Activated gamma-delta T cell (primary cell): ENCODE measurements around the gene CYP11A1.

ENCODE experiments used
- DNase-seq: peaks from one replicate; lab custom pipeline; 2025; lab: John Stamatoyannopoulos, UW
- total RNA-seq, 2 donors: gene quantifications; one replicate each; lab custom pipeline; 2026; lab: John Stamatoyannopoulos, UW

Gene CYP11A1
- 0 reads per million in 2 donors for total RNA-seq

DNA sequence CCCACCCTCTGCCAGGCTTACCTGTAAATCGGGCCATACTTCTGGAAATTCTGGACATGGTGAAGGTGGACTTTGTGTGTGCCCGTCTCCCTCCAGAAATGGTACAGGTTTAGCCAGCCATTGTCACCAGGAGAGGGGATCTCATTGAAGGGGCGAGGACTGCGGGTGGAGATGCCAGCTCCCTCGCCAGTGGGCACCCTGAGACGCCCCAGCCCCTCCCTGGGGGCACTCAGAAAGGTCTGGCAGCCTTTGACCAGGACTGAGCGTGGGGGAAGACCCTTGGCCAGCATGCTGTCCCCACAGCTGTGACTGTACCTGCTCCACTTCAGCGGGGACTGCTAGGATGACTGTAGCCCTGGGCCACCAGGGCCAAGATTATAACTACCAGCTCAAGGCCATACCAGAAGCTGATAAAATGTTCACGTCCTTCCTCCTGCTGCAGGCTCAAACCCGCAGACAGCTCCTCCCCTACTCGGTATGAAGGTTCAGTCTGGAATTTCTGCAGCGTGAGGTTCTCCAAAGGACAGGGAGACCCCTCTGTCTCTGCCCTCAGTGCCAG, at the start of gene CYP11A1:
Gene CYP11A1, minus strand, starts transcription at position 351 of the 559 bp plus-strand sequence. Its CDS starts 61 bp downstream, at position 290.
- no peak for DNase-seq

DNA sequence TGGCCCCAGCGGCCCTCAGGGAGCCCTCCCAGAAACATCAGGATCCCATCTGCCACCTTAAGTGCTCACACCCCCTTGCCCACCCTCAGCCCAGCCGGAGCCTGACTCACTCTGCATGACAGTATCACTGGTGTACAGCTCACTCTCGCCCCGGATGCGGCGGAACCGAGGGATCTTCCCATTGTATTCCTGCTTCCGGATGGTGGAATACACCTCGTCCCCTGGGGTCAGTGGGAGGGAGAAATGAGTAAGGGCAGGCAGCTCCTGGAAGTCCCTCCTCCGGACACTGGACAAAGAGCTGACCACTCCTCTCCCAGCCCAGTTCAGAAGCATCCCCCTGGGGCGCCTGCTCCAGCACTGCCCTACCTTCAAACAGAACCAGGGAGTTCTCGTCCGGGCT, 49.8 kb upstream of the CYP11A1 start:
- no peak for DNase-seq

DNA sequence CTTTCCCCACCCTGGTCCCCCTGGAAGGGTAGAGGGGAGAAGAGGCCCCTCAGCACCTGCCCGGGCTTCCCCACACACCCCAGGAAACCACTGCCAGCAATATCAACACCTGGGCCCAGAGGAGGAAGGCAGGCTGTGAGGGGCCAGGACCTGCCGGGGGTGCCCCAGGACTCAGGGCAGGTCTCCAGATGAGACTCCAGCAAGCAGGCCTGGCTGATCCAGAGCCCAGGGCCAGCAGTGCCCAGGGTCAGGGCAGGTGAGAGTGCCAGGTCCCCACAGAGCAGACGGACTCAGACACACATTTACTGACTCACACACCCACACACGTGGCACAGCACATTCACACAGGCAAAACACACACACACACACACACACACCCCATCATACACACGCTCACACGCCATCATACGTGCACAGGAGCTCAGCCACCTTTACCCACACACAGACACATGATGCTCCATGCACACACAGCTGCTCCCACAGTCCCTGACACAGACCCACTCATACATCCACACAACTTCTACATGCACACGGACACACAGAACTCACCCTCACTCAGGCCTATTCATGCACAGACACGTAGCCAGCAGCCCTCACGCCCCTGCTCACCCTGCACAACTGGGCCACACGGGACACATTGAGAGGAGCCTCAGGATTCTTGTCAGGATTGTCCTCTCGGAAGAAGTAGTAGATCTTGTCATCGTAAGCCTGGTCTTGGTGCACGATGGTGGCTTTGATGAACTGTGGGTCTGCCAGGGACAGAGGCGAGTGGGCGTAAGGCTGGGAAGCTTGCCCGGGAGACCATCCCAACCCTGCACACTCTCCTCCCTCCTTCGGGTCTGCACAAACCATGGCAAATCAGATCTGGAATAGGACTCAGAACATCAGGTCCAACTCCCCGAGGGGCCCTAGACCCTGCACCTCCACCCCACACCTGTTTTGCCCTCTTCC, 48.8 kb upstream of the CYP11A1 start:
- no peak for DNase-seq

DNA sequence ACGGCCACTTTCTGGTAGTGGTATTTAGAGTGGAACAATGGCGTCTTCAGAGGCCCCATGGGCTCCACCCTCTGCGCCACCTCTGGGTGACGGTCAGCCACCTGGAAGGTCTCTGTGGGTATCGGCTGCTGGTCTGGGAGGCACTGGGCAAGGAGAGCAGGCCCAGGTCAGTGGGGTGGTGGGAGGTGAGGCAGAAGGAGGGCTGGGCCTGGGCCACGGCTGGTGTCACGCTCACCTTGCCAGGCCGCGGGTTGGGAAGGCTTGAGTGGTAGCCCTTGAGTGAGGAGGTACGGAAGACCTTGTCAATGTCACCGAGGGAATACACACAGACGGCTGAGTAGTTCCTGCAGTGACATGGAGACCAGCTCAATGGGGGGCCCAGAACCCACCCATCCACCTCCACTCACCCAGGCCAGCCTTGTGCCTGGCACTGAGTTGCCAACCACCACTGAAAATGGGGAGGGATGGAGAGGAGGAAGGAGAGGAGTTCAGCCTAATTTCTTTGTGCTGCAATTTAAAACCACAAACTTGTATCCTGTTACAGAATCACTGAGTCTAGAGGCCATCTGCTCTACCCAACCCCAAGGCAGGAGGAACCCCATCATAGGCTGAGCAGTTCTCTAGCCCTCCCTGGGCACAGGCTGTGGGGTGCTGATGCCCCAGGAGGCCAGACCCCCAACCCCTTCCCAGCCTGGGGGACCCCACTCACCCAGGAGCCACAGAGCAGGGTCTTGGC, 47.3 kb upstream of the CYP11A1 start:
- DNase-seq = no peak

DNA sequence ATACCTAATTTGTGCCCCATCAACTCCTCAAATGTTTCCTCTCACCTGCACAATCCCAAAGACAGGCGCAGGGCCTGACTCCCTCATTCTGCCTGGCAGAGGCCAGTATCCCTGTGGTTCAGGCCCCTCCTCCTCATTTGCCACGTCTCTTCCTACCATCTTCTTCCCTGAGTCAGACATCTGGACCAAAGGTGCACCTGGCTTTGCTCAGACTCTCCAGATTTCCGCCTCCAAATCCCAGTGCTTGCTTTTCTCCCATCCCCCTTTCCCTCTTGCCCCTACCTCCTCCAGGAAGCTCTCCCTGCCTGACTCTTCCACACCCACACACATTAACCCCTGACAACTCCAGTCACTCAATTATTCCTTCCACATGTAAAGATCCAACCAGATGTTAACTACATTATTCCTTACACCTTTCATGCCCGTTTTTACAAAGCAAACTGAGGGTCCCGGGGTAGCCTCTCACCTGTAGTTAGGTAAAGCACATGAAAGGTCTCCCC, 46.7 kb upstream of the CYP11A1 start:
- DNase-seq = no peak

DNA sequence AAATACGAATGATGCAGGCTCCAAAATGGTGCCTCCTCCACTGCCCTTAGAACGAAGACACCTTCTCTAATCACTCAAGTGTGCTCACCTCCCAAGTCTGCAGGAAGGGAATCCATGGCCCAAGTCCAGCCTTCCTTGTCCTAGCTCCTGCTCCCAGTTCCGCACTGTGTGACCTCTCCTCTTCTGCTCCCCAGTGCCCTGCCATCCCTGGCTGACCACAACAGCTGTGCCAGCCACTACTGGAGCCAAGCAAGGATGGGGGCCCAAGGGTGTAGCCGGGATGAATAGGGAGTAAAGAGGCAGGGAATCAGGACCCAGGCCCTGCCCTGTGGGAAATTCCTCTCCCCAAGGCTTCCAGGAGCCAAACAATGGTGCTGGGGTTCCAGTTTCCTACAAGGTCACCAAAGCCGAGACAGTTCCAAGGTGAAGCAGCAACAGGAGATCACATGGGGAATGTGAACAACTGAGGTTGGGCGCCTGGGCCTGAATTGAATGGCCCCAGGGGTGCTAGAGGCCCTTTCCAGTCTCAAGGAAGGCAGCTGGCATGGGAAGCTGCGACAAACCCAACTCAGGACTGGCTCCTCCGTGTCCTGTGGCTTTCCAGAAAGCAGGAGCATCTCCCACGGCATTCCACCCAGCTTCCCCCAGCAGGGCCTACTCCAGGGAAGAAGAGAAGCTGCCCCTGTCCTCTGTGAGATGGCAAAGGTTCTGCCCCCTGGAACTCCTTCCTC, 46.1 kb upstream of the CYP11A1 start:
- DNase-seq = no peak

DNA sequence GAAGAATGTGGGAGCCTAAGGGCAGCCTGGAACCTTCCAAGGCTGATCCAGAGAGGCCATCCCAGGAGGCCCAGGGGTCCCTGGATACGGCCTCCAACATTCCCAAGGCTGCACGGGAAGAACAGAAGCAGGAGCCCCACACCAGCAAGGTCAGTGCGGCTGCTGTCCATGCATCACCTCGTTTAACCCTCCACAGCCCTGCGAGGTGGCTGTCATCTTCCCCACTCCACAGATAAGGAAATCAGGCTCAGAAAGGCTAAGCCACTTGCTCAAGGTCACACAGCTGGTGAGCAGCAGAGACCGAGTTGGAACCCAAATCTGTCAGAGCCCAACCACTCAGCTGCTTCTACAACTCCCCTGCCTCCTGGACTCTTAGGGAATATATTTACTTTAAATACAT, 44.7 kb upstream of the CYP11A1 start:
- no peak for DNase-seq

DNA sequence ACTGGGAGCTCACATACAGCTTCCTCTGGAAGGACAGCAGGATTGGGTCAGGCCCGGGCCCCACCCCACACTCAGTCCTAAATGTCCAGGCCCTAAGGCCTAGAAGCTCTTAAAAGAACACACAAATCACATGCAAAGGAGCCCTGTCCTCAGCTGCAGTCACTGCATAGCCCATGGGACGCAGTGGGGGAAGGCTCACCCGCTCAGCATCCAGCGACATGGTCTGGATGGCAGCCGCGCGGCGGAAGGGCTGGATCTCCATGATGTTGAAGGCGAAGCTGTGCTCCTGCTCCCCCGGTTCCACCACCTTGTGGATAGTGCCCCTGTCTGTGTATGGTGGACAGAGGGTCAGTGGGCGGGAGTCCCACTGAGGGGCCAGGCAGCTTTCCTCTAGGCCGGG, 44.2 kb upstream of the CYP11A1 start:
- no peak for DNase-seq

DNA sequence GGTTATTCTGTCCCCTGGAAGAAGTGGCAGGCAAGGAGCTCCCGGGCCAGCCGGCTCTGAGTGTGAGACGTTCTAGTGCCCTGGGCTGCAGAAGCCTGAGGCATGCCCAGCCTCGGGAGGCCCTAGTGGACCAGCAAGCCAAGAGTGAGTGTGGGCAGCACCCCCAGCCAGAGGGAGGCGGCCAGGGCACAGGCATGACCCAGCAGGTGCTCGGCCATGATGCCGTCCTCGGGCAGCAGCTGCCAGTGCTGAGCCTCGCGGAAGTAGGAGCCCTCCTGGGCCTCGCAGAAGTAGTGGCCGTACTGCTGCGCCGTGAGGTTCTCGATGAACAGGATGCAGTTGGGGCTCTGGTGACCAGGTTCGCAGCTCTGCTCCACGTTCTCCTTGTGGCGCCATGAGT, 43.1 kb upstream of the CYP11A1 start:
- no peak for DNase-seq

DNA sequence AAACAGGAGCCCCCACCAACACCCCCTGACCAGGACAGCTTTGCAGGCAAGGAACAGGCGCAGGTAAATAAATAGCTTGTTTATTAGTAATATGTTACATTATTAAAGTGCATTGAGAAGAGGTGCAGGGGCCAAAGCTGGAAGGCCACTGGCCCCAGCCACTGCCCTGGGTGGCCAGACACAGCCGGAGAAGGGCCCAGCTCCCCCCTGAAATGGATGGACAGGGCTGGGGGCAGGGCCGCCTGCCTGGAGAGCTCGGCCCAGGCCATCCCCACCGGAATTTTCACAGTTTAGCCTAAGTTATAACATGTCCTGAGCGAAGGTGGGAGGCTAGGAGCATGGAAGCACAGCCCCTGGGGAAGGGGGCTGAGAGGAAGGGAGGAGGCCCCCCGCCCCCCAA, 41.8 kb upstream of the CYP11A1 start:
- DNase-seq = no peak

DNA sequence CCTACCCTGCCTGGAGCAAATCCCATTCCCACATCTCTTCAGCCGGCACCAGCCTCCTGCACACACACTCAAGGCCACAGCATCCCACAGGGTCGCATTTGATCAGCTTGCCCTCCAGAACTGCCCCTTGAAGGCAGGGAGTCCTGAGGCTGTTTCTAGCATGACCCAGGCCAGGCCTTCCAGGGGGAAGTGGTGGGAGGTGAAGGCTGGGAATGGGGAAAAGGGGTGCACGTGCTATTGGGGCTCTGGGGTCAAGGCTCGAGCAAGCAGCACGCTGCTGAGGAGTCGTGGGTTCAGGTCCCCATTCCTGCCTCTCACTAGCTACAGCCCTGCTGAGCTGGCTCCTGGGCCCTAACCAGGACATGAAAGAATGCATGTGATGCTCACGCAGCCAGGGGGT, 41.4 kb upstream of the CYP11A1 start:
- no peak for DNase-seq

DNA sequence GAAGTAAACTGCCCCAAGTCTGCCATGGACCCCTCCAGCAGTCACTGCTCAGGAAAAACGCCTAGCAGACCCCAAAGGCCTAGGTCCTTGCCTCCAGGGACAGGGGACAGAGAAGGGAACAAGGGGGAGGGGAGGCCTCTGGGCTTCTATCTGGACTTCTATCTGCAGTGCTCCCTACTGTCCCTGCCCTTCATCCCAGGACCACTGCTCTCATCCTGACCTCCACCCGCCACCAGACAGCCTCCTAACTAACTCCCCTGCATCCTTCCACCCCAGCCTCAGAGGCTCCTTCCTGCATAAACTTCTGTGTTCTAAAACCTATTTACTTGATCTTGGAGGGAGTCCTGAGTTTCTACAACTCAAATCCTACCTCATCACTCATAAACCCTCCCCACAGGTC, 40.9 kb upstream of the CYP11A1 start:
- no peak for DNase-seq

DNA sequence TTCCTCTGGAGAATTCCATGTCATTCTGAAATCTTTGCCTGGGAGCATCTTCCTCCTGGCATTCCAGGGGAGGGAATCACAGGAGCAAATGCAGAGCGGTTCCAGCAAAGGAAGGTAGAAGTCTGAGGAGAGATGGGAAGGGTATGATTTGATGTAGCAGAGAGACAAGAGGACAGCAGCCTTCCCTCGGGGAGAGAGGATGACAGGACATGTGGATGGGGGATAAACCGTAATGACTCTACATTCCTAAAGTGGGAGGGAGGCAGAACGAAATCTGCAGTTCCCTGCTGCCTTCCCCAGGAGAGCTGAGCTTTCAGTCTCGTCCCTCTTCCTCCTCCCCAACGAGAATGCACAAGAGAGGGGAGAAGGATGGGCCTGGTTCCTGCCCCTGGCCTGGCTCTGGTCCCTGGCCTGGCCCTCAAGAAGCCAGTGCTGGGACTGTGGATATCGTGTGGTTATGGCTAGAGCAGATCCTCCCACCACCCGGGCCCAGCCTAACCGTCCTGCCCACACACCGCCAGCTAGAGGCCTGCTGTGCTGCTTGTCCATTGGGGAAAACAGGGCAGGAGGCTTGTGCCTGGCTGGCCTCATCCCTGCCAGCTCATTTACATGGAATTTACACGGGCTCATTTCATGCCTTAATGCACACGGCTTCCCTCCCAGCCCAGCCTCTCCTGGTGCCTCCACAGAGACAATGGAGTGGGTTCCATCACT, 39.7 kb upstream of the CYP11A1 start:
- no peak for DNase-seq

DNA sequence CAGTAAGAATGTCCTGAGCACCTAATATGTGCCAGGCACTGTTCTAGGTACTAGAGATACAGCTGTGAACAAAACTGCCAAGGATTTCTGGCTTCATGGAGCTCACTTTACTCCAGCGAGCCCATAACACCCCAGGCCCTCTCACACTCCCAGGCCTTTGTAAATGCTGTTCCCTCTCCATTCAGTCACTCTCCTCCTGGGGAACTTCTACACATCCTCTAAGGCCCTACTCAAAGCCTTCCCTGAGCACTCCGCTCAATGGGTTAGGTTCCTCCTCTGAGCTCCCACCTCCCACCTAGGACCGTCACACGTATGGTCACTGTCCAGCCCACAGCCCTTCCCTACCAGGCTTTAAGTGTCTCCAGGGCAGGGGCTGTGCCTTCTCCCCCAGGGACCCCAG, 39.1 kb upstream of the CYP11A1 start:
- no peak for DNase-seq

DNA sequence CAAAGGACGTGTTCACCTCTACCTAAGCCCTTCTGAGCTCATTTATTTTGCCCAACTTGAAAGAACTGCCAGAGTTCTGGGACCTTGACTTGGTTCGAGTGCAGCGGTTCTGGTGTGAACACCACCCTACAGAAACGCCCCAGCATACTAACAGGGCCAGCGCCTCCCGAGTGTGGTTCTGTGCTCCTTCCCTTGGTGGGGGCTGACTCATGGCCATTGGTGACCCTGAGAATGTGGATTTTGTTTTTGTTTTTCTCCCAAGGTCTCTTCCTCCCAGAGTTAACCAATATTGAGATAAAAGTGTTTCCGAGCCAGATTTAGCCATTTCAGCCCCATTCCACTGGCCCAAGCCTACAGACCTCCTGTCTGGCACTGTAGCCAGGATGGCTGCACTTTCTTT, 38.4 kb upstream of the CYP11A1 start:
- DNase-seq = no peak

DNA sequence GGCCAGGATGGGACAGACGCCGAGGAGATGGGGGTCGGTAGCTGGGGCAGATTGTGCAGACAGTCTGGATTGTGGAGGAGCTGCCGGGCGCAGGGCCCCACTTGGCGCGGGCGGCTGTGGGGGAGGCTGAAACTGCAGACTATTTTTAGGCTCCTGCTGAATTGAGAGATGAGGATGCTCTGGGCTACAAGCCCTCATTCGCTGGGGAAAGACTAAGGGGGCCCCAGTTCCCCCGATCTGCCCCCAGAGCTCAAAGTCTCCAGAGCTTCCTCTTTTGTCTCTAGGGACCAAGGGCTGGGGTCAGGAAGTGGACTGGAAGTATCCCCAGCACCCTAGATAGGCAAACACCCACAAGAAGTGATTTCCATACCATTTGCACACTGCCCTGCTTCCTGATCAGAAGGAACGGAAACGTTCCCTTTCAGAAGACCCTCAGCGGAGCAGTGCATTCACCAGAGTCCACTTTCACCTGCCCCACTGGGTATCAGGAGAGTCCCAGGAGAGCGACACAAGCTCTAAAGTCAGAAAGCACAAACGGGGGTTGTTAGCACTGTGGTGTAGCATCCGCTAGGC, 36.6 kb upstream of the CYP11A1 start:
- no peak for DNase-seq

DNA sequence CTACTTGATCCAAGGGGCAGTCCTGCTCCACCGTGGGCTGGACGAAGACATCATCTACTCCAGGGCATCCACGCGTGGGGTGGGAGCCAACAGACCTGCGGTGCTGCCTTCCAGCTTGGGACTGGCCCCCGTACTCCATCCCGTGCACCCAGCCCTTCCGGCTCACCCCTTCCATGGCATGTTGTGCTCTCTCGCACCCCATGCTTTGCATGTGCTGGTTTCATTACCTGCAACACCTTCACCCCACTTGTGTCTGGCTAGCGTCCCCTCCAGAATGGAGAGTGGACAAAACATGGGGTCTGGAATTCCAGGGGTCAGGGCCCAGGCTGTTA, 36.1 kb upstream of the CYP11A1 start:
- DNase-seq = no peak

DNA sequence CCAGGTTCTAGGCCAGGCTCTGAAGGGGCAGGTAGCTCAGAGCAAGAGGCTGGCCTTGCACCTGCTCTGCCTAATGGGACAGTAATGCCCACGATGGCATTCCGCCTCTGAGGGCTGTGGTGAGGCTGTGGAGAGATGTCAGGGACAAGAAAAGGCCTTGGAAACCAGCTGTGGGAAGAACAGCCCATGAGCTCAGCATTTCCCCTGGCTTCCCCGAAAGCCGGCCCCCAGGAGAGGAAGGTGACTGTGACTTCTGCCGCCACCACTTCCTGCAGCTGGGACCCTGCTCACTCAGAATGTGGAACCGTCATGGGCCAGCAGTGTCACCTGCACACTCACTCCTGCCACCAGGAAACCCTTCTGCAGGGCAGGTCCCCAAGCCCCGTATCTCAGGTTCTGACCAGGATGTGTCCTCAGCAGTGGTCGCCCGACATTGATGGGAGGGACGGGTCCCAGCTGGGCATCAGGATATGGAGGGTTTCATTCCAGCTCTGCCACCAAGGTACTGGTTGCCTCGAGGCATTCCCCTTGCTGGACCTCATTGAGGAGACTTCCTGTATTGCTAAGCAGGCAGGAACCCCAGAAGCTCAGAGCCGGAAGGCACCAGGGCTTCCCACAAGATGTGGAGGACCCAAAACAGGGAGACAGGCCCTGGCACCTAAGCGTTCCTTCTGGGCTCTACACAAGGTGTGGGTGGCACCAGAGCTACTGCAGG, 35.6 kb upstream of the CYP11A1 start:
- DNase-seq = no peak

DNA sequence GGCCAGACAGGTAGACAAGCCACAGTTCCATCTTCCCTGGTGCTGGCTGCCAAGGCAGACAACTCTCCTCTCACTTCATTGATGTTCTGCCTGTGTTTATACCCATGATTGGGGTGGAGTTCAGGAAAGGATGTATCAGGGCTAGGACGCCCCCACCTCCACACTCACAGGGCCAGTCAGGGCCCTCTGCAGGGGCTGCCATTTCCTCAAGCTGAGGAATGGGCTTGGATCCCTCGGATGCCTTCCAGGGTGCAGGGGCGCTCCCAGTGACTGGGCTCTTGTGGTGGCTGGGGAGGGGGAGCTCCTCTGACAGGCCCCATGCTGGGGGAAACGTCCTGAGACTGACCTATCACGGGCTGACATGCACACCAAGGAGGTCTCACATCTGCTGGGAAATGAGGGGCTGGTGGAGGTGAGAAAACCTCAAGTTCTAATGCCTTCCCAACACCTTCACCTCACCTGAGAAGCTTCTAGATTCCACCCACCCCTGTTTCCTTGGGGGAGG, 34.9 kb upstream of the CYP11A1 start:
- no peak for DNase-seq
